Measurements from ENCODE around the gene NUBPL.

NUBPL gene

GRCh38 chr14:31561155-31561846, at the start of gene NUBPL:
NUBPL (plus strand) TSS chr14:31561404; CDS start chr14:31561440, 36 bp downstream.
- DNase-seq (ENCODE audit: low spot score) = peak; percentile 96

- no peak for DNase-seq (ENCODE audit: low spot score)
Observed at GRCh38 chr14:31527087-31527486, 34.1 kb upstream of the NUBPL start.

GRCh38 chr14:31527546-31527945, 33.7 kb upstream of the NUBPL start:
- no peak for DNase-seq (ENCODE audit: low spot score)

GRCh38 chr14:31529053-31529452, 32.2 kb upstream of the NUBPL start:
- DNase-seq (ENCODE audit: low spot score) = no peak

GRCh38 chr14:31530136-31530535, 31.1 kb upstream of the NUBPL start:
- DNase-seq (ENCODE audit: low spot score) = peak; percentile 28

GRCh38 chr14:31536201-31536960, 24.8 kb upstream of the NUBPL start:
- no peak for DNase-seq (ENCODE audit: low spot score)

- no peak for DNase-seq (ENCODE audit: low spot score)
Observed at GRCh38 chr14:31541702-31542101, 19.5 kb upstream of the NUBPL start.

- no peak for DNase-seq (ENCODE audit: low spot score)
Observed at GRCh38 chr14:31543969-31544799, 17.0 kb upstream of the NUBPL start.

- no peak for DNase-seq (ENCODE audit: low spot score)
Observed at GRCh38 chr14:31544816-31545215, 16.4 kb upstream of the NUBPL start.

- no peak for DNase-seq (ENCODE audit: low spot score)
Observed at GRCh38 chr14:31545328-31545727, 15.9 kb upstream of the NUBPL start.

- no peak for DNase-seq (ENCODE audit: low spot score)
Observed at GRCh38 chr14:31549817-31550216, 11.4 kb upstream of the NUBPL start.

GRCh38 chr14:31550589-31550988, 10.6 kb upstream of the NUBPL start:
- DNase-seq (ENCODE audit: low spot score) = no peak

GRCh38 chr14:31556191-31556590, 5.0 kb upstream of the NUBPL start:
- DNase-seq (ENCODE audit: low spot score) = no peak

GRCh38 chr14:31559939-31560338, 1.3 kb upstream of the NUBPL start:
- DNase-seq (ENCODE audit: low spot score) = no peak

- DNase-seq (ENCODE audit: low spot score) = peak; percentile 12
Observed at GRCh38 chr14:31560759-31561154, 447 bp upstream of the NUBPL start.

GRCh38 chr14:31564194-31564593, 3.0 kb downstream of the NUBPL start:
- no peak for DNase-seq (ENCODE audit: low spot score)

GRCh38 chr14:31566456-31566855, 5.3 kb downstream of the NUBPL start:
- no peak for DNase-seq (ENCODE audit: low spot score)

- no peak for DNase-seq (ENCODE audit: low spot score)
Observed at GRCh38 chr14:31567655-31568054, 6.5 kb downstream of the NUBPL start.

GRCh38 chr14:31568161-31568560, 7.0 kb downstream of the NUBPL start:
- no peak for DNase-seq (ENCODE audit: low spot score)

GRCh38 chr14:31568671-31569070, 7.5 kb downstream of the NUBPL start:
- DNase-seq (ENCODE audit: low spot score) = no peak

GRCh38 chr14:31572955-31573354, 11.8 kb downstream of the NUBPL start:
- no peak for DNase-seq (ENCODE audit: low spot score)

- DNase-seq (ENCODE audit: low spot score) = no peak
Observed at GRCh38 chr14:31576949-31577348, 15.7 kb downstream of the NUBPL start.

- no peak for DNase-seq (ENCODE audit: low spot score)
Observed at GRCh38 chr14:31578266-31578665, 17.1 kb downstream of the NUBPL start.
